ENCODE measurements around the gene CPNE2. TPM values are rescaled to one million over a fixed set of nuclear protein-coding genes. Genes with fewer than 3 reads are reported as not detected.

The CPNE2 gene
- polyA plus RNA-seq, 2 of the 4 experiments (the other 2 are of a cell fraction), result 36.7 TPM

- no peak for FAIRE-seq
- no peaks in the 10 kb centered on the region for H3K9me3 ChIP-seq
- no peak overlapping the region for H3K4me3 ChIP-seq
- peaks cover 18% of the 10 kb centered on the region for H3K4me1 ChIP-seq
- TF ChIP-seq HOXA7 (CRISPR knock-in tag; IDR thresholded peaks at IDR 0.05) (no peak), REST (IDR thresholded peaks at IDR 0.05) (no peak), USF2 (IDR thresholded peaks at IDR 0.05) (no peak), EHF (CRISPR knock-in tag; IDR thresholded peaks at IDR 0.05) (no peak), POLR2A (IDR thresholded peaks at IDR 0.05; ENCODE audit: low read length) (no peak), RFX5 (IDR thresholded peaks at IDR 0.05) (no peak), CHD2 (IDR thresholded peaks at IDR 0.05; ENCODE audit: low read length, partially characterized antibody) (no peak), ATOH8 (CRISPR knock-in tag; IDR thresholded peaks at IDR 0.05; ENCODE audit: low read depth) (no peak), RCOR1 (IDR thresholded peaks at IDR 0.05; ENCODE audit: low read depth, low read length) (no peak), ZFP36 (IDR thresholded peaks at IDR 0.05; ENCODE audit: borderline replicate concordance, partially characterized antibody) (no peak), KDM1A (IDR thresholded peaks at IDR 0.05; ENCODE audit: low read depth) (no peak), CHD4 (IDR thresholded peaks at IDR 0.05; ENCODE audit: borderline replicate concordance) (no peak), CBX2 (IDR thresholded peaks at IDR 0.05; ENCODE audit: borderline replicate concordance, low read depth) (no peak), RARB (CRISPR knock-in tag; IDR thresholded peaks at IDR 0.05) (no peak), EP300 (IDR thresholded peaks at IDR 0.05) (no peak), HMGXB4 (CRISPR knock-in tag; IDR thresholded peaks at IDR 0.05; ENCODE audit: borderline replicate concordance) (no peak), CBX8 (IDR thresholded peaks at IDR 0.05) (no peak), NFE2L2 (conservative IDR thresholded peaks at IDR 0.05; ENCODE audit: low read length) (no peak)
- ChIA-PET CTCF (interaction anchor here (0.5 to 2.2 kb wide), 8 partner anchors 12 to 504 kb away, joined by 3 to 14 read pairs (median 4); partner anchors contain the start of gene CPNE2), POLR2A (no interaction called here)
- 57% methylated on average over 8 of the region's 8 CpGs for WGBS (ENCODE audit: missing lambda C conversion rate)
- no peak overlapping the region for H3K4me2 ChIP-seq
- DNase-seq (ENCODE audit: low read depth in 1 of 2, low spot score in 1 of 2), result no peak
- no peak overlapping the region for H3K27ac ChIP-seq
- ATAC-seq, result no peak
Observed at GRCh38 chr16:57069635-57070370, 22.6 kb upstream of the CPNE2 start.

GRCh38 chr16:57070424-57070823 lies 22.0 kb upstream of the CPNE2 start:
- no peak for DNase-seq (ENCODE audit: low read depth in 1 of 2, low spot score in 1 of 2)
- Histone ChIP-seq H3K4me2 (no peak overlapping the region), H3K4me1 (peaks cover 18% of the 10 kb centered on the region), H3K4me3 (no peak overlapping the region), H3K9me3 (no peaks in the 10 kb centered on the region), H3K27ac (no peak overlapping the region)
- CTCF ChIA-PET, result interaction anchor here (0.5 to 2.2 kb wide), 4 partner anchors 14 to 230 kb away, joined by 4 to 14 read pairs (median 4); partner anchors contain the start of gene CPNE2
- no peak for FAIRE-seq
- WGBS (ENCODE audit: missing lambda C conversion rate), result 93% methylated on average over 2 of the region's 2 CpGs
- POLR2A ChIA-PET, result no interaction called here
- ATAC-seq, result no peak
- TF ChIP-seq SREBF2 (IDR thresholded peaks at IDR 0.05) (no peak), HES2 (IDR thresholded peaks at IDR 0.05) (no peak), RNF2 (IDR thresholded peaks at IDR 0.05; ENCODE audit: borderline replicate concordance, low read depth) (no peak), HEYL (CRISPR knock-in tag; IDR thresholded peaks at IDR 0.05) (no peak), NR3C1 (IDR thresholded peaks at IDR 0.05) (no peak), CTCF (IDR thresholded peaks at IDR 0.05) (no peak), ATOH8 (CRISPR knock-in tag; IDR thresholded peaks at IDR 0.05; ENCODE audit: low read depth) (no peak), RFX5 (IDR thresholded peaks at IDR 0.05) (no peak), E2F6 (IDR thresholded peaks at IDR 0.05; ENCODE audit: borderline replicate concordance, low read depth) (no peak), CHD2 (IDR thresholded peaks at IDR 0.05; ENCODE audit: low read length, partially characterized antibody) (no peak), ZSCAN20 (CRISPR knock-in tag; IDR thresholded peaks at IDR 0.05) (no peak)

Data from A549 (cell line).